ENCODE data around the gene RASA3. TPM values are rescaled to one million over a fixed set of nuclear protein-coding genes. Genes with fewer than 3 reads are reported as not detected.
A peak's percentile ranks its signal among the peaks of the same experiment; 100 is the strongest.

Gene RASA3
- total and polyA plus RNA-seq, 2 donors (not counting 3 experiments of a cell fraction or from before 2014, with no cell fraction given): 26.5 to 53.8 TPM

- FAIRE-seq (peak; percentile 95), DNase-seq (ENCODE audit: low read depth, low spot score) (peak; percentile 74)
- peaks cover 43% of the 10 kb centered on the region for H3K4me1 ChIP-seq (ENCODE audit: control insufficient read depth, extremely low read depth, insufficient read depth, low read length)
- TF ChIP-seq EZH2 (IDR thresholded peaks at IDR 0.05; ENCODE audit: borderline replicate concordance, low read depth, low read length, severe bottlenecking): no peak
- peak; percentile 80 for TF ChIP-seq POLR2A (IDR thresholded peaks at IDR 0.05; ENCODE audit: low read depth, low read length)
- TF ChIP-seq CTCF (IDR thresholded peaks at IDR 0.05; ENCODE audit: extremely low read depth in 1 of 2, insufficient read depth in 1 of 2, low read depth in 1 of 2, low read length in 2 of 2): no peak
- TF ChIP-seq FOS (IDR thresholded peaks at IDR 0.05; ENCODE audit: borderline replicate concordance, insufficient read depth, low read length): peak; percentile 72
- TF ChIP-seq POLR2AphosphoS5 (IDR thresholded peaks at IDR 0.05; ENCODE audit: insufficient read depth, low read depth, low read length): no peak
- peak; percentile 96 for TF ChIP-seq GATA2 (IDR thresholded peaks at IDR 0.05; ENCODE audit: insufficient read depth, insufficient read length, low read depth, low read length)
- peak; percentile 44 for TF ChIP-seq JUN (IDR thresholded peaks at IDR 0.05; ENCODE audit: borderline replicate concordance, insufficient read depth, insufficient read length, low read depth)
- peak; percentile 76 for TF ChIP-seq MYC (IDR thresholded peaks at IDR 0.05; ENCODE audit: low read depth, low read length)
- TF ChIP-seq MAX (IDR thresholded peaks at IDR 0.05; ENCODE audit: insufficient read depth, insufficient read length): peak; percentile 12
- ChIA-PET CTCF (interaction anchor here (0.9 to 1.6 kb wide), 2 partner anchors 13 to 65 kb away, joined by 5 to 8 read pairs; no protein-coding TSS in a partner anchor), POLR2A (interaction anchor here (1.6 to 2.6 kb wide), 2 partner anchors 12 to 31 kb away, joined by 4 to 10 read pairs; no protein-coding TSS in a partner anchor)
- no peaks in the 10 kb centered on the region for H3K27me3 ChIP-seq (ENCODE audit: control insufficient read depth in 2 of 2, insufficient read depth in 2 of 2, low read length in 2 of 2)
- peak overlapping the region; percentile 31 to 86 (median 51) for H3K4me3 ChIP-seq (replicated peaks in 1 of 3; ENCODE audit: insufficient read depth in 1 of 3, low read depth in 1 of 3, low read length in 3 of 3)
- H3K79me2 ChIP-seq (ENCODE audit: control insufficient read depth, insufficient read depth, low read length): peaks cover 56% of the 10 kb centered on the region
- H3K36me3 ChIP-seq (ENCODE audit: control insufficient read depth in 2 of 2, extremely low read depth in 1 of 2, insufficient read depth in 2 of 2, low read length in 2 of 2): no peaks in the 10 kb centered on the region
- BruUV-seq (replicated peaks): TSS peak; percentile 46
- dilution Hi-C loops (cut with MboI; ENCODE audit: extremely low pct_ligation_motif_present, low sequenced_read_pairs): no loop called here
- intact Hi-C loops (cut with micrococcal nuclease): loop anchor here (1.0 to 2.0 kb wide), 3 partner anchors 16 to 180 kb away; no protein-coding TSS in a partner anchor
- H3K27ac ChIP-seq (ENCODE audit: insufficient read depth, low read depth, low read length): peak overlapping the region; percentile 87
- H4K20me1 ChIP-seq (replicated peaks; ENCODE audit: control insufficient read depth, extremely low read depth, insufficient read depth, low read length): no peaks in the 10 kb centered on the region
- no peaks in the 10 kb centered on the region for H3K9me3 ChIP-seq (replicated peaks; ENCODE audit: control insufficient read depth, insufficient read depth, low read length)
- H3K4me2 ChIP-seq (ENCODE audit: insufficient read depth, low read length): peak overlapping the region; percentile 66
- peak overlapping the region; percentile 84 for H3K9ac ChIP-seq (replicated peaks; ENCODE audit: extremely low read depth, insufficient read depth, low read length)
- H2AFZ ChIP-seq (ENCODE audit: low read depth, low read length): no peak overlapping the region
- H3K9me1 ChIP-seq (replicated peaks; ENCODE audit: control insufficient read depth, extremely low read depth, insufficient read depth, low read length): no peaks in the 10 kb centered on the region
Observed at GRCh38 chr13:114130837-114131582, 1.4 kb downstream of the RASA3 start.

Data from endothelial cell of umbilical vein (primary cell).